ENCODE results near the gene HSFY1.
"Not testable (repeated sequence)": the region's sequence is repeated elsewhere in the genome, so short reads cannot be mapped to it uniquely, and the experiment has no call there.

The HSFY1 gene, protein sequence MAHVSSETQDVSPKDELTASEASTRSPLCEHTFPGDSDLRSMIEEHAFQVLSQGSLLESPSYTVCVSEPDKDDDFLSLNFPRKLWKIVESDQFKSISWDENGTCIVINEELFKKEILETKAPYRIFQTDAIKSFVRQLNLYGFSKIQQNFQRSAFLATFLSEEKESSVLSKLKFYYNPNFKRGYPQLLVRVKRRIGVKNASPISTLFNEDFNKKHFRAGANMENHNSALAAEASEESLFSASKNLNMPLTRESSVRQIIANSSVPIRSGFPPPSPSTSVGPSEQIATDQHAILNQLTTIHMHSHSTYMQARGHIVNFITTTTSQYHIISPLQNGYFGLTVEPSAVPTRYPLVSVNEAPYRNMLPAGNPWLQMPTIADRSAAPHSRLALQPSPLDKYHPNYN

DNA sequence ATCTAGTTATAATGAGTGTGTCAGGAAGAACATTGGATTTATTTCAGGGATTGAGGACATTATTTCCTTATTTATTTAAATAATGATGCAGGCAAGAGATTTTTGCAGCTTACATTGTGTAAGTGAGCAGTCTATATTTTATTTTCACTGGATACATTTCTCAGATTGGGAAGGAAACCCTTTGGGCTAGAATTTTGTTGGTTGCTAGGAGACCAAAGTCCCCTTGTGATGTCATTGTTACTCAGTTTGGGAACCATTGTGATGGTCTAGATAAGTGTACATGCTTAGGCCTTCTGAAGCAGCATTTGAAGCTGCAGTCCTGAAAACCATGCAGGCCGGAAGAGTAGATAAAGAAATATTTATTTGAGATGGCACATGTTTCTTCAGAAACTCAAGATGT is at the start of gene HSFY1:
Gene HSFY1, plus strand, starts transcription at position 301 of the 400 bp plus-strand sequence. Its CDS starts 68 bp downstream, at position 369.
- DNase-seq, result not testable (repeated sequence)

DNA sequence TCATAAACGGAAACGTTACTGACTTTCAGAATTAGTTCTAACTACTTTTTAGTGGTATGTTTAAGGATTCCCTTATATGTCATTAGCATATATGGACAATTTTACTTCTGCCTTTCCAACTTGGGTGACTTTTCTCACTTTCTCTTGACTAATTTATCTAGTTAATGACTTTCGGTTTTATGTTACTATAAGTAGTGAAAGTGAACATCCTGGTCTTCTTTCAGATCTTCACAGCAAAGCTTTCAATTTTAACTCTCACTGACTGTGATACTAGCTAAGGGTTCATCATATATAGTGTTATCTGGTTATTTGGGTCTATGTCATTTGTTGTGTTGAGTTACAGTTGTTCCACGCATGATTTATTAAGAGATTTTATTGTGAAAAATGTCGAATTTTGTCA is 42.3 kb upstream of the HSFY1 start:
- not testable (repeated sequence) for DNase-seq

DNA sequence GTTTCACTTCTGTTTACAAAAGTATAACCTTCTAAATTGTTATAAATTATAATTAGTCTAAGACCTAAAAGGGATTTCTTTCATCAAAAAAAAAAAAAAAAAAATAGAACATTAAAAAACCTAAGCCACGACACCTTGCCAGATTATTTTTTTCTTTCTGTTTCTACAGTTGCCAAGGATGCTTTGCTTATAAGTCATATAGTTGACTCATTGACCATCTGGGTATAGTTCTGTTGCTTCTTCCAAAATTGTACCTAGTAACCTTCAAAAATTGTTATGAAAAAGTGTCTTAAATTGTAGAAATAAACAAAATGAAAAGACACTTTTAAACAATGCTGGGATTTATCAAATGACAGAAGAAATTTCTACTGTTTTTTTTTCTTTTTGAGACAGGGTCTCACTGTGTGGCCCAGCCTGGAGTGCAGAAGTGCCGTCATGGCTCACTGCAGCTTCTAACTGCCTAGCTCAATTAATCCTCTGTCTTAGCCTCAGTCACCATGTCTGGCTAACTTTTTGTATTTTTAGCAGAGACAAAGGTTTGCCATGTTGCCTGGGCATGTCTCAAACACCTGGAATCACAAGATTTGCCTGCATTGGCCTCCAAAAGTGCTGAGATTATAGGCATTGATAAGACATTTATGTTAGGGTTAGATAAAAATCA is 15.4 kb upstream of the HSFY1 start:
- not testable (repeated sequence) for DNase-seq

DNA sequence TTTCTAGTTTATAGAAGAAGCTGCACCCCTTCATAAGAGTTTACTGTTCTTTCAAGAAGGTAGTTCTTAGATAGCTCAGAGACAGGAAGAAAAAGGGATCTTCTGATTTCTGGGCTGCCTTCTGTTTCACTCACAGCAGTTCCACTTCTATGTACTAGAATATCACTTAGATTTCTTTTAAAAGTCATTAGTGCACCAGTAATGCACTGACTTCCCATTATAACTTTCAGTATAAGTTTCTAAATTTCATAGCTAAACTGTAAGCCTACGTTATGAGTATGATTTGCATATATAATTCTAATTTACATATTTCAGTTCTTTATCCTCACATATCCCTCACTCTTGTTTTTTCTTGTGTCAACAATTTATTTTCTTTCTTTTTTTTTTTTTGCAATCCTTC is 7.6 kb upstream of the HSFY1 start:
- DNase-seq, result not testable (repeated sequence)

DNA sequence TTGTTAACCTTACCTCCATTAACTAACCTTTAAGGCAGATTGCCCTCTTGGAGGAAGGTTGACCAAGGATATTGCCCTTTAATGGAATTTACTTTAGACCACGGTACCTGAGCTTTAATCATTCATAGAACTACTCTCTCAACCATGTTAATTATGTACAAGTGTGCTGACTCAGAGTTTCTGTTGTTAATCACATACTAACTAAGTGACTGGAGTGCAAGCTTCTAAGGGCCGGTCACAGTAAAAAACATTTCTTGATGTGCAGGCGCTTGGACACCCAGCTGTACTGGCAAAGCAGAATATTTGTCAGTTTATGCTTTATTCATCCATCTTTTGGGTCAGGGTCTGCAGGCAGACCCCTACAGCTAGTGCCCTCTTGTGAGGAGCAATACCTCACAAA is 6.6 kb downstream of the HSFY1 start:
- DNase-seq, result not testable (repeated sequence)

DNA sequence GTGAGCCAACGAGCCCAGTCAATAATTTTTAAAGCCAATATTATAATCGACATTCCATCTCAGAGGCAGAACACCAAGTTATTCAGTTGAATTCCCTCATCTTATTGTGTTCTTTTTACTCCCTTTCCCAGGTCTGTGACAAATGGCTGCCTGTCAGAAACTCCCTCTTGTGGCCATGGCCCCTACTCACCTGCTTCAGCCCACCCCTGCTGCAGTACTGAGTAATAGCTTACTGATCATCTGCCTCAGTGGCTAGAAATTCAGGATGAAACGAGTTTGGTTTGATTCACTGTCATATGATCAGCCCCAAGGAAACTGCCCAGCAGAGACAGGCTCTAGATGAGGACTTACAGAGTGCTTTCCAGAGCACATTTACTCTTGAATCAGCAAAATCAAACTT is 19.4 kb downstream of the HSFY1 start:
- DNase-seq, result not testable (repeated sequence)

All from NCI-H2081 treated with DMSO at 0.1 percent for 48 hours (cell line).